K562 (cell line): ENCODE results near the gene TUBA4B. TPM values are rescaled to one million over a fixed set of nuclear protein-coding genes. Genes with fewer than 3 reads are reported as not detected.
A peak's percentile ranks its signal among the peaks of the same experiment; 100 is the strongest.

Experiments used
- ARHGAP35 ChIP-seq: fragments of 450-650 bp; IDR thresholded peaks from 2 replicates; pipeline ENCODE4 v1.6.1; 2018; ENCODE audit not compliant: partially characterized antibody
- CBX5 ChIP-seq: IDR thresholded peaks from 2 replicates; pipeline ENCODE4 v1.6.1; 2014; ENCODE audit warnings: low read depth, borderline replicate concordance
- DACH1 ChIP-seq: fragments of 450-650 bp; IDR thresholded peaks from 2 replicates; pipeline ENCODE4 v1.6.1; 2018; ENCODE audit not compliant: partially characterized antibody
- ELF2 ChIP-seq: fragments of 250-450 bp; sonication (Bioruptor Pico); IDR thresholded peaks from 2 replicates; pipeline ENCODE4 v1.5.0; 2021; ENCODE audit warnings: mild to moderate bottlenecking
- GTF2E2 ChIP-seq: fragments of 200-800 bp; sonication (Bioruptor generic); IDR thresholded peaks from 2 replicates; pipeline ENCODE4 v1.6.1; 2016; ENCODE audit warnings: missing genetic modification characterization, missing compliant biosample characterization
- ILF3 ChIP-seq: fragments of 450-650 bp; IDR thresholded peaks from 2 replicates; pipeline ENCODE4 v1.6.1; 2018; ENCODE audit warnings: antibody characterized with exemption, mild to moderate bottlenecking, moderate library complexity, borderline replicate concordance
- NELFE ChIP-seq: IDR thresholded peaks from 2 replicates; pipeline ENCODE4 v1.6.1; 2011; ENCODE audit warnings: mild to moderate bottlenecking; ENCODE audit not compliant: insufficient read depth, insufficient read length
- NR2C2 ChIP-seq, 2 experiments: fragments of 200-800 bp in 1 of 2; sonication (Bioruptor generic) in 1 of 2; sonication (generic) in 1 of 2; formaldehyde crosslinking in 1 of 2; IDR thresholded peaks; 2 replicates each; pipeline versions ENCODE4 v1.6.1 to v1.8.0; 2016 to 2022; ENCODE audit warnings: mild to moderate bottlenecking in 1 of 2, missing compliant biosample characterization in 1 of 2, missing genetic modification characterization in 1 of 2, missing genetic modification reagents in 1 of 2
- OTX1 ChIP-seq: fragments of 450-650 bp; formaldehyde crosslinking; IDR thresholded peaks from 2 replicates; pipeline ENCODE4 v1.4.0; 2022; ENCODE audit warnings: mild to moderate bottlenecking
- PCBP1 ChIP-seq: fragments of 200-400 bp; formaldehyde crosslinking; IDR thresholded peaks from 2 replicates; pipeline ENCODE4 v1.6.1; 2018; ENCODE audit warnings: mild to moderate bottlenecking, low read depth, low read length; ENCODE audit not compliant: poor library complexity, severe bottlenecking
- PHTF2 ChIP-seq: fragments of 250-450 bp; sonication (Bioruptor Pico); IDR thresholded peaks from 2 replicates; pipeline ENCODE4 v1.5.0; 2021; ENCODE audit warnings: mild to moderate bottlenecking
- SPI1 ChIP-seq: IDR thresholded peaks from 2 replicates; pipeline ENCODE4 v1.6.1; 2011; ENCODE audit warnings: low read depth, low read length, control low read depth, borderline replicate concordance
- TBL1XR1 ChIP-seq, 2 experiments: IDR thresholded peaks; 2 replicates each; pipeline ENCODE4 v1.6.1; 2012; ENCODE audit warnings: improper control_type of control experiment in 2 of 2, low read length in 2 of 2, mild to moderate bottlenecking in 1 of 2
- ZNF146 ChIP-seq: IDR thresholded peaks from one replicate; pipeline ENCODE4 v1.6.1; 2018; ENCODE audit warnings: missing compliant biosample characterization; ENCODE audit not compliant: unreplicated experiment
- ZNF274 ChIP-seq: IDR thresholded peaks from 2 replicates; pipeline ENCODE4 v1.6.1; 2011; ENCODE audit warnings: low read depth, mild to moderate bottlenecking, low read length, moderate library complexity, borderline replicate concordance
- ZNF316 ChIP-seq: fragments of 450-650 bp; IDR thresholded peaks from 2 replicates; pipeline ENCODE4 v1.6.1; 2016
- ZNF764 ChIP-seq: fragments of 250-450 bp; sonication (Bioruptor Pico); IDR thresholded peaks from 2 replicates; pipeline ENCODE4 v1.4.0; 2020; ENCODE audit warnings: low read depth, mild to moderate bottlenecking, moderate library complexity
- polyA plus RNA-seq, 8 experiments: library from polyadenylated mRNA; depleted of rRNA in 4 of 8; stranded (reverse) in 5 of 8; unstranded in 3 of 8; fragments of >200 nt; fragmentation: Nextera tagmentation in 2 of 8; fragmentation: Illumina TruSeq in 1 of 8; extraction: Ambion mirVana in 2 of 8; extraction: Trizol in 1 of 8; gene quantifications; 2 replicates each; pipeline versions ENCODE4 v1.2.1 to v1.2.3, GENCODE V29; 2011 to 2014; ENCODE audit warnings: inconsistent platforms in 1 of 8, missing spikeins in 1 of 8
- total RNA-seq, 7 experiments: library from RNA; depleted of rRNA in 6 of 7; stranded (reverse); fragments of >200 nt in 6 of 7; fragmentation: Illumina TruSeq in 2 of 7; extraction: Trizol in 2 of 7; gene quantifications; 2 replicates each; pipeline versions ENCODE4 v1.2.1 to v1.2.3, GENCODE V29; 2011 to 2021; ENCODE audit warnings: low replicate concordance in 1 of 7
- TF ChIP-seq, protein P1 (sequence below): fragments of 250-450 bp; sonication (Bioruptor Pico); IDR thresholded peaks from 2 replicates; pipeline ENCODE4 v1.5.0; 2021; ENCODE audit warnings: mild to moderate bottlenecking, moderate library complexity
- TF ChIP-seq, protein P2 (sequence below), 2 experiments: fragments of 450-650 bp; IDR thresholded peaks; 2 replicates each; pipeline ENCODE4 v1.6.1; 2016
- TF ChIP-seq, protein P3 (sequence below): fragments of 450-650 bp; IDR thresholded peaks from 2 replicates; pipeline ENCODE4 v1.6.1; 2016; ENCODE audit warnings: missing biosample characterization, missing genetic modification characterization
- TF ChIP-seq, protein P4 (sequence below): fragments of 250-450 bp; sonication (Bioruptor Pico); IDR thresholded peaks from 2 replicates; pipeline ENCODE4 v1.8.0; 2022; ENCODE audit warnings: moderate library complexity, mild to moderate bottlenecking, inconsistent platforms

The TUBA4B gene
- total and polyA plus RNA-seq, 9 of the 15 experiments (the other 6 are each of a cell fraction or from before 2014, with no cell fraction given) = 0.04 TPM; not detected in 8

DNA sequence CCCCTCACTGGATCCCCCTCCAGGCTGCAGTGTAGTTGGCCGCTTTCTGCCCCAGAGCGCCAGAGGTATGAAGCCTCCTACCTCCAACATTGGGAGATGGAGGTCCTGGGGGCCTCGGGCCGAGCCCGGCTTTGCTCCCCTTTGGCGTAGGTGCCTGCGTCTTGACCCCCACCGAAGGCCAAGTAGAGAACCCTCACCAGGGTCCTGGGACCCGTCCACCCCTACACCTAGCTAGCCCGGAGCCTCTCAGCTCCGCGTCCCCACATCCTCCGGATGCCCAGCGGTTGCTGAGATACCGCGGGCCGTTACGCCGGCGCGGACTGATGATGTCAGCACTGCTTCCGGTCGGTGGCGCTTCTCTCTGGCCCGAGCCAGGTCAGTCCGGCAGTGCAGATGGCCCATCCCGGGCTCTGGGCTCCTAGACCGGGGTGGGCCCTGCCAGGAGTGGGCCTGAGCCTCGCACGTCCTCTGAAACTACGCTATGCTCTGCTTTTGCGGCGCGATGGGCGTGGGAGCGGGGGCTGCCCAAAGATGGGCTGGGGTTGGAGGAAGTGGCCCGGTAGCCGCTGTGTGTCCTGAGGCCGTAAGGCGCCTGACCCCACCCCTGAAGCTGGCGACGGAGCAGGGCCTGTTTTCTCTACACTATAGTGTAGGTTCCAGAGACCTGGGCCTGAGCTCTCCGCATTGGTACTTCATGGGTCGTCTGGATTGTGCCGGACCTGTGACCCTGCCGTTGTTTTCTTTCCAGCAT is 7.7 kb upstream of the TUBA4B start, which contains the start of the genes GLB1L and STK16 (continued):
- TF ChIP-seq, protein P1, sequence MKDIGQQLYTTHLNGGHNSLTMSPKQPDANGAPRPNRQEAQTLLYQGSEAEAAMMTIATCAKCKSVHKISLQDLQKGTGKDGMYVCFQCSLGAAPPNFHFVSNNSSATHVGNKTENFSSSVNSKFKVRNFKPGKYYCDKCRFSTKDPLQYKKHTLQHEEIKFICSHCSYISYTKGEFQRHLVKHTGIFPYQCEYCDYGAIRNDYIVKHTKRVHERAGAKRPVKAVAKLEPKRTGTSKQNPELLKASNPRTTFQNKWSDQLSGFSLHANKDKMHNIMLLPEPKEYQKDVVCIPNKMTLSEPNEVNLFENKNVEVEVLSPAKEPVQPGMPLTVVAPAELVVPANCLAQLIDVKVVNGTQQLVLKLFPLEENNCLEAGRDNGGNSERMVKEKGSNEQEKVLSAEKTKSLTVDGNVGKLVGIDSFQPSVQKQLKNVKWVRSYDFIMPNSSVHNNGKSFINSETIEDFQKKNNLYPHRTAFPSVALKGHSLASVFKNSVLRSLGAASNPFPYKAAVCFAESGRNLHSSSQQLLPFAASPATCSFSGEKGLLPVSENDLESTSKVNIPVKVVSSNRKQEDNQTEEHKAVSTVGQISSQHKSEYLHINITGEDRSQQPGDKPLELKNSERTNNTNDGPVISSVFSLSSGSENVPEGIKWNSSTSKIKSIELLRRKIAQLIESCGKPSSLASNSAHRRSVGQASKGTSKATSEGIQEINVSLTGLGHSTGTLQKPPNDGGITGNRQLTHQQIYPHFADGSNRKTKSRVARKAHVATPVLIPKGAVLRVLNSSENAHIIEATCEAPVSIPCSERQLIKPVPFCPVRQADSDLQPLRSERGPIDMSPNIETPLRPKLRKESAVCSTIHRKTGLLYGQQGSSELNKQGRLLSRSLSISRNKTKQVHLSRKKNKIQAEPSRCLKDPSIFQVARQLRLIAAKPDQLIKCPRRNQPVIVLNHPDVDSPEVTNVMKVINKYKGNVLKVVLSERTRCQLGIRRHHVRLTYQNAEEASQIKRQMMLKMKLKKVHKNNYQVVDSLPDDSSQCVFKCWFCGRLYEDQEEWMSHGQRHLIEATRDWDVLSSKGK (CRISPR knock-in tag) = no peak
- TF ChIP-seq ZNF316 (peak; percentile 72), ILF3 (no peak), DACH1 (no peak), ARHGAP35 (no peak), PHTF2 (CRISPR knock-in tag) (no peak), OTX1 (no peak), CBX5 (no peak), SPI1 (0 out of 2 replicates have a peak, but pooled peaks have one; percentile 1), PCBP1 (no peak), ZNF274 (no peak), GTF2E2 (no peak), NELFE (no peak), TBL1XR1 (IDR thresholded peaks at IDR 0.05; ENCODE audit: low read length in 2 of 2) (0 out of 4 replicates have a peak, but pooled peaks of 1 of the 2 experiments have one; percentile 24), ZNF146 (CRISPR knock-in tag) (no peak), ELF2 (peak; percentile 50; the same call in 1 of the 2 replicates), ZNF764 (no peak), NR2C2 (CRISPR knock-in tag; IDR thresholded peaks at IDR 0.05) (no peak), NR2C2 (tag; IDR thresholded peaks at IDR 0.05) (no peak; the same call in 1 of the 2 replicates)
- TF ChIP-seq, protein P2, sequence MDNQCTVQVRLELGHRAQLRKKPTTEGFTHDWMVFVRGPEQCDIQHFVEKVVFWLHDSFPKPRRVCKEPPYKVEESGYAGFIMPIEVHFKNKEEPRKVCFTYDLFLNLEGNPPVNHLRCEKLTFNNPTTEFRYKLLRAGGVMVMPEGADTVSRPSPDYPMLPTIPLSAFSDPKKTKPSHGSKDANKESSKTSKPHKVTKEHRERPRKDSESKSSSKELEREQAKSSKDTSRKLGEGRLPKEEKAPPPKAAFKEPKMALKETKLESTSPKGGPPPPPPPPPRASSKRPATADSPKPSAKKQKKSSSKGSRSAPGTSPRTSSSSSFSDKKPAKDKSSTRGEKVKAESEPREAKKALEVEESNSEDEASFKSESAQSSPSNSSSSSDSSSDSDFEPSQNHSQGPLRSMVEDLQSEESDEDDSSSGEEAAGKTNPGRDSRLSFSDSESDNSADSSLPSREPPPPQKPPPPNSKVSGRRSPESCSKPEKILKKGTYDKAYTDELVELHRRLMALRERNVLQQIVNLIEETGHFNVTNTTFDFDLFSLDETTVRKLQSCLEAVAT (IDR thresholded peaks at IDR 0.05) = peak in 1 of 2 experiments; percentile 89; a peak in 3 of 4 replicates
- TF ChIP-seq, protein P3, sequence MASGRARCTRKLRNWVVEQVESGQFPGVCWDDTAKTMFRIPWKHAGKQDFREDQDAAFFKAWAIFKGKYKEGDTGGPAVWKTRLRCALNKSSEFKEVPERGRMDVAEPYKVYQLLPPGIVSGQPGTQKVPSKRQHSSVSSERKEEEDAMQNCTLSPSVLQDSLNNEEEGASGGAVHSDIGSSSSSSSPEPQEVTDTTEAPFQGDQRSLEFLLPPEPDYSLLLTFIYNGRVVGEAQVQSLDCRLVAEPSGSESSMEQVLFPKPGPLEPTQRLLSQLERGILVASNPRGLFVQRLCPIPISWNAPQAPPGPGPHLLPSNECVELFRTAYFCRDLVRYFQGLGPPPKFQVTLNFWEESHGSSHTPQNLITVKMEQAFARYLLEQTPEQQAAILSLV (tag) = no peak
- TF ChIP-seq, protein P4, sequence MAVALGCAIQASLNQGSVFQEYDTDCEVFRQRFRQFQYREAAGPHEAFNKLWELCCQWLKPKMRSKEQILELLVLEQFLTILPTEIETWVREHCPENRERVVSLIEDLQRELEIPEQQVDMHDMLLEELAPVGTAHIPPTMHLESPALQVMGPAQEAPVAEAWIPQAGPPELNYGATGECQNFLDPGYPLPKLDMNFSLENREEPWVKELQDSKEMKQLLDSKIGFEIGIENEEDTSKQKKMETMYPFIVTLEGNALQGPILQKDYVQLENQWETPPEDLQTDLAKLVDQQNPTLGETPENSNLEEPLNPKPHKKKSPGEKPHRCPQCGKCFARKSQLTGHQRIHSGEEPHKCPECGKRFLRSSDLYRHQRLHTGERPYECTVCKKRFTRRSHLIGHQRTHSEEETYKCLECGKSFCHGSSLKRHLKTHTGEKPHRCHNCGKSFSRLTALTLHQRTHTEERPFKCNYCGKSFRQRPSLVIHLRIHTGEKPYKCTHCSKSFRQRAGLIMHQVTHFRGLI (CRISPR knock-in tag) = no peak
